Ovary (tissue), 9 donors: ENCODE results near the gene JAGN1. TPM values are rescaled to one million over a fixed set of nuclear protein-coding genes. Genes with fewer than 3 reads are reported as not detected.
"Not testable (repeated sequence)": the region's sequence is repeated elsewhere in the genome, so short reads cannot be mapped to it uniquely, and the experiment has no call there.

Source experiments
- DNase-seq, 5 donors: peaks; one replicate each; pipeline ENCODE4 v3.0.0-alpha.2; 2019 to 2020
- H3K27ac ChIP-seq, 2 donors: fragments of 200-600 bp; one replicate each; pipeline versions ENCODE4 v1.5.1 to v1.8.0; 2019 to 2022
- H3K27me3 ChIP-seq: fragments of 200-600 bp; one replicate; pipeline ENCODE4 v1.8.0; 2022
- H3K36me3 ChIP-seq: fragments of 200-600 bp; sonication (generic); one replicate; pipeline ENCODE4 v1.5.1; 2019
- H3K4me1 ChIP-seq: one replicate; pipeline ENCODE4 v1.8.1; 2013; ENCODE audit warnings: mild to moderate bottlenecking, moderate library complexity; ENCODE audit not compliant: insufficient read depth
- H3K4me3 ChIP-seq: fragments of 200-600 bp; sonication (generic); one replicate; pipeline ENCODE4 v1.5.1; 2017
- H3K9me3 ChIP-seq, 2 donors: fragments of 200-600 bp in 1 of 2; sonication (generic) in 1 of 2; one replicate each; pipeline versions ENCODE4 v1.5.1 to v1.8.1; 2013 to 2019; ENCODE audit warnings: mild to moderate bottlenecking in 1 of 2, moderate library complexity in 1 of 2
- EP300 ChIP-seq: sonication (generic); formaldehyde crosslinking; IDR thresholded peaks from one replicate; pipeline ENCODE4 v1.6.1; 2017; ENCODE audit warnings: antibody characterized with exemption
- POLR2A ChIP-seq: fragments of 450-650 bp; IDR thresholded peaks from one replicate; pipeline ENCODE4 v1.6.1; 2017; ENCODE audit warnings: antibody characterized with exemption, mild to moderate bottlenecking, moderate library complexity
- WGBS, 3 donors: extraction: QIAGEN DNeasy Blood & Tissue Kit in 1 of 3; methylation state at CpG; one replicate each; pipeline versions ENCODE4 v1.1.5 to v1.1.7; 2013 to 2017; 5-methylcytosine and 5-hydroxymethylcytosine counted together
- intact Hi-C, 4 donors: fragments of 100-400 bp; cut with DNase I; formaldehyde crosslinking; loops; one replicate each; pipeline versions ENCODE4 v1.11.0 to v1.15.1; 2022 to 2023
- polyA plus RNA-seq, 2 donors: library from polyadenylated mRNA; stranded (reverse); fragments of 200-250 nt in 1 of 2; fragments of 350-450 nt in 1 of 2; fragmentation: Illumina TruSeq in 1 of 2; extraction: RNeasy Lipid Tissue Mini Kit (QIAGEN cat#74804) in 1 of 2; gene quantifications; one replicate each; pipeline ENCODE4 v1.2.3, GENCODE V29; 2013 to 2014
- total RNA-seq, 7 donors: library from RNA; depleted of rRNA in 2 of 7; stranded (reverse); fragments of >200 nt in 2 of 7; fragmentation: NEBNext Ultra II Directional in 3 of 7; extraction: Animal tissue kit (Norgen Biotek cat#: 25700) in 3 of 7; gene quantifications; one replicate each; pipeline versions ENCODE4 v1.1.0 to v1.2.4, GENCODE V29; 2016 to 2023
- TF ChIP-seq, protein P1 (sequence below), 3 donors: fragments of 450-650 bp in 2 of 3; fragments of 200-600 bp in 1 of 3; IDR thresholded peaks; one replicate each; pipeline versions ENCODE4 v1.5.1 to v1.8.0; 2016 to 2022; ENCODE audit warnings: antibody characterized with exemption in 3 of 3, mild to moderate bottlenecking in 1 of 3
- donor health status: DM: no; HTN: no; CAD: no; lungs with moderate emphysema.
- donor health status: DM: no; HTN: no; CAD: no.
- donor health status: Bipolar disorder and iron deficiency.
- donor health status: DM: yes; HTN: yes; CAD: no.
- donor health status: DM: no; HTN: no; CAD: no.
- donor health status: DM: yes; HTN: yes; CAD: no.

JAGN1 gene
- total and polyA plus RNA-seq, 9 donors = 25.7 to 54.0 (median 32.7) TPM

DNA sequence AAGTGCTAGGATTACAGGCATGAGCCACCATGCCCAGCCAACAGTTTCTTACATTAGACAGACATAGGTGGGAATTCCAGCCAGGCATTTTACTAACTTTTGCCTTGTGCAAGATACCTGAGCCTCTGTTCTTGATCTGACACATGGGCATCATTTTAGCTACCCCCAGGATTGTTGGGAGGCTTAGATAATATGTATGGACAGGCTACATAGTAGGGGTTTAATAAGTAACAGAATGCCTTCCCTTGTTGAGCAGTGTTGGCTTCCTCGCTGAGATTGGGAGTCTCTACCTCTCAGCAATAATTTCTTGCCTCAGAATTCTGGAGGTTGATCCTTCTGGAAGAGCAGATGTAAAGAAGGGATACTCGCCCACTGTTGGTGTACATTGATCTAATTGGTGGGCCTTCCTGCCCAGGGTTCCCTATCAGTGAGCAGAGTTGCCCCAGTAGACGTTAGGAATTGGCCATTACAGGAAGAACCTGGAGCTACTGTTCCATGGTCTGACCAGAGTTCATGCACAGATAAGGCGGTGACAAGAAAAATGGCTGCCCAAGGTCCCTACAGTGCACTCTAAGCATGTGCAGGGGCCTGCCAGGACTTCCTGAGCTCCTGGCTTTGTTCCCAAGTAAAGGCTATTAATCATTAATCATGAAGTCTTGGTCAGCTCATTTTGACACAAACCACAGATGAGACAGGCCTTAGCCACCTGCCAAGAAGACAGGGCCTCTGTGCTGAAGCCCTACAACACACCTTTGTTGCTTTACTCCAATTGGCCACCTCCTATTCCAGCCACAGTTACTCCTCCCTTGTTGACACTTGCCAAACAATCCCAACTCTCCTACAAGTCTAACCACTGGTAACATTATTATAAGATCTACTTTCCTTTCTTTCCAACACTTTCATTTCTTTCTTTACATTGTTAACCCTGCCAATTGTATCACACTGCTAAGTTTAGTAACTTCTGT is 7.3 kb downstream of the JAGN1 start:
- Histone ChIP-seq H3K36me3 (no peaks in the 10 kb centered on the region), H3K27me3 (no peaks in the 10 kb centered on the region), H3K27ac (no peak overlapping the region), H3K4me3 (no peak overlapping the region), H3K4me1 (peaks cover 1% of the 10 kb centered on the region), H3K9me3 (no peaks in the 10 kb centered on the region)
- WGBS, 3 donors = 46 to 66% (median 55%) methylated on average over 4 of the region's 4 CpGs
- intact Hi-C loops = no loop called here
- no peak for DNase-seq
- TF ChIP-seq, protein P1, sequence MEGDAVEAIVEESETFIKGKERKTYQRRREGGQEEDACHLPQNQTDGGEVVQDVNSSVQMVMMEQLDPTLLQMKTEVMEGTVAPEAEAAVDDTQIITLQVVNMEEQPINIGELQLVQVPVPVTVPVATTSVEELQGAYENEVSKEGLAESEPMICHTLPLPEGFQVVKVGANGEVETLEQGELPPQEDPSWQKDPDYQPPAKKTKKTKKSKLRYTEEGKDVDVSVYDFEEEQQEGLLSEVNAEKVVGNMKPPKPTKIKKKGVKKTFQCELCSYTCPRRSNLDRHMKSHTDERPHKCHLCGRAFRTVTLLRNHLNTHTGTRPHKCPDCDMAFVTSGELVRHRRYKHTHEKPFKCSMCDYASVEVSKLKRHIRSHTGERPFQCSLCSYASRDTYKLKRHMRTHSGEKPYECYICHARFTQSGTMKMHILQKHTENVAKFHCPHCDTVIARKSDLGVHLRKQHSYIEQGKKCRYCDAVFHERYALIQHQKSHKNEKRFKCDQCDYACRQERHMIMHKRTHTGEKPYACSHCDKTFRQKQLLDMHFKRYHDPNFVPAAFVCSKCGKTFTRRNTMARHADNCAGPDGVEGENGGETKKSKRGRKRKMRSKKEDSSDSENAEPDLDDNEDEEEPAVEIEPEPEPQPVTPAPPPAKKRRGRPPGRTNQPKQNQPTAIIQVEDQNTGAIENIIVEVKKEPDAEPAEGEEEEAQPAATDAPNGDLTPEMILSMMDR (IDR thresholded peaks at IDR 0.05) = no peak
- no peak for TF ChIP-seq POLR2A
- no peak for TF ChIP-seq EP300

DNA sequence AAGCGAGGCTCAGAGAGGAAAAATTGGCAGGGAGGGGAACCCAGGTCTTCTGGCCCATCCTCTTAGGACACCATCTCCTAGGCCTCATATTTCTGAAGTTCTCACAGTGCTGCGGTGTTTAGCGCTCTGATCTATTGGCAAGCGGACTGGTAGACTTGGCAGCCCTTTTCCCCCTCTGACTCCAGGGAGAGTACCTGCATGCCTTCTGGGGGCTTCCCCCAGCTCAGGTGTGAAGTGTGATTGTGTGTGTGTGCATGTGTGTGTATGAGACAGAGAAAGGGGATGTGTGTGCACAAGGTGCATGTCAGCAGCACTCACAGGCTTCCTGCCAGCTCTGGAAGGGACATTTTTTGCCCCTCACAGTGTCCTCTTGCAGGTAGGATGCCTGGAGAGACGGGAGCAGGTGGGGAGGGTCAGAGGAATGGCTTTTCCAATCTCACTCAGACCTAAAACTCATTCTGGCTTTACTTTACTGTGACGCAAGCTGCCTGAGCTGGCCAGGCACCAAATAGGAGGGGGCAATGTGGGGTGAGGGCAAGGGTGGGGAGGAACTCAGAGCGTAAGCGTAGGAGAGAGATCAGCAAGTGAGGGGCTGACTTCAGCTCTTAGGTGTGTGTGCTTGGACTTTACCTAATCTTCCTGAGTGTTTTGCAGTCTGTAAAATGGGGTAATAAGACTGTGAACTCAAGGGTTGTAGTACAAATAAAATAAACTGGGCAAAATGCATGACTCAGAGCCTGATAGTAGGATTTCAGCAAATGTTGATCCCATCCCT is 8.2 kb downstream of the JAGN1 start:
- no peaks in the 10 kb centered on the region for H3K27me3 ChIP-seq
- peaks cover 1% of the 10 kb centered on the region for H3K4me1 ChIP-seq
- WGBS, 3 donors = 51 to 65% (median 64%) methylated on average over 8 of the region's 8 CpGs
- DNase-seq = no peak
- H3K9me3 ChIP-seq = no peaks in the 10 kb centered on the region
- no peaks in the 10 kb centered on the region for H3K36me3 ChIP-seq
- intact Hi-C loops = no loop called here
- no peak overlapping the region for H3K4me3 ChIP-seq
- H3K27ac ChIP-seq = no peak overlapping the region
- TF ChIP-seq POLR2A (no peak), EP300 (no peak)
- TF ChIP-seq, protein P1 (IDR thresholded peaks at IDR 0.05) = no peak

DNA sequence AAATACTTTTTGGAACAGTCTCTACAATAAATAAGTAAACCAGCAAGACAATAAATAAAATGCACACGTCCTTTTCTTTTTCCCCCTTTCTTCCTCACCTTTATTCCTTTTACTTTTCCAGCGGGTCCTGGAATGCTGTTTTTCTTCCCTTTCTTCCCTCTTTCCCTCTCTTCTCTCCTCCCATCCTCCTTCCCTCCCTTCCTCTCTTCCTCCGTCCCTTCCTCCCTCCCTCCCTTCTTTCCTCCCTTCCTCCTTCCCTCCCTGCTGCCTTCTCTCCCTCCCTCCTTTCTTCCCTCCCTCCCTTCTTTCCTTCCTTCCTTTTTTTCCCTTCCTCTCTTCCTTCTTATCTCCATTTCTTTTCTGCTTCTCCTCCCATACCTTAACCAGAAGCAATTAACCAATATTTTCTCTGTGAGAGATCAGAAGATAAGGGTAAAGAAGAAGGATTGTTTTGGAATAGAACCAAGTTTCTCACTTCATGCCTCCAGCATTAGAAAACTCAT is 8.9 kb downstream of the JAGN1 start:
- H3K27ac ChIP-seq = no peak overlapping the region
- H3K4me3 ChIP-seq = no peak overlapping the region
- H3K9me3 ChIP-seq = no peaks in the 10 kb centered on the region
- no peaks in the 10 kb centered on the region for H3K27me3 ChIP-seq
- no peaks in the 10 kb centered on the region for H3K36me3 ChIP-seq
- TF ChIP-seq, protein P1 (IDR thresholded peaks at IDR 0.05) = no peak
- TF ChIP-seq EP300 (no peak), POLR2A (no peak)
- H3K4me1 ChIP-seq = no peaks in the 10 kb centered on the region
- intact Hi-C loops = no loop called here
- WGBS, 3 donors = 31 to 47% (median 47%) methylated on average over 3 of the region's 3 CpGs
- no peak for DNase-seq

DNA sequence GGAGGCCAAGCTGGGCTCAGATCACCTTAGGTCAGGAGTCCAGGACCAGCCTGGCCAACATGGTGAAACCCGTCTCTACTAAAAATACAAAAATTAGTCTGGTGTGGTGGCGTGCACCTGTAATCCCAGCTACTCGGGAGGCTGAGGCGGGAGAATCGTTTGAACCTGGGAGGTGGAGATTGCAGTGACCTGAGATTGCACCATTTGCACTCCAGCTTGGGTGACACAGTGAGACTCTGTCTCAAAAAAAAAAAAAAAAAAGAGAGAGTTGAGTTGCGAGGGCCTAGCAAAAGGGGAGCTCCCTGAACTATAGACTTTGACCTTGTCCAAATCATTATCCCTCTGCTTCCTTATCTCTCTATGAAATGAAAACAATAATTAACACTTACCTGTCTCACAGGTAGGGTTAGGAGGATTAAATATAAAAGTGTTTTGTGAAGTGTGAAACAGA is 10.6 kb downstream of the JAGN1 start:
- H3K4me1 ChIP-seq, DNase-seq, intact Hi-C loops, H3K4me3 ChIP-seq, H3K27ac ChIP-seq, H3K9me3 ChIP-seq, H3K27me3 ChIP-seq, H3K36me3 ChIP-seq: not testable (repeated sequence)
- 83 to 91% (median 83%) methylated on average over 6 of the region's 6 CpGs for WGBS, 3 donors
